Measurements from ENCODE around the gene DPP4. TPM values are rescaled to one million over a fixed set of nuclear protein-coding genes. Genes with fewer than 3 reads are reported as not detected.

DPP4 gene
- total RNA-seq, 1 experiment from 2014 or later, result 23.3 TPM

DNA sequence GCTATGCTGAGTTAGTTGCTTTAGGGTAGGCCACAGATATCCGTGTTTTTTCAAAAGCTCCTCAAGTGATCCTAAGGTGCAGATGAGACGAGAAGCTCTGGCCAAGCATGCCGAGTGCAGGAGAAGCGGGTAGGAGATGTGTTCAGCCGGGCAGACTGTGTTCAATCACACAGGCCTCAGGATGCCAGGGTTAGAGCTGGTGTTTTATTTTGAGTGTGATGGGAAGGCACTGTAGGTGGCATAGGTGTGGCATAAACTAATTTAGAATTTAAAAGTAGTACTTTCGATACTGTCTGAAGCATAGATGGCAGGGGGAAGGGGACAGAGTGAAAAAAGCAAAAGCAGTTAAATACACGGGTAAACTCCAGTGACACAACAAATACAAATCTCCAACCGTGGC is 30.9 kb downstream of the DPP4 start:
- Histone ChIP-seq H3K9me2 (replicated peaks; ENCODE audit: low read length) (no peaks in the 10 kb centered on the region), H3K27me3 (ENCODE audit: low read length) (no peaks in the 10 kb centered on the region), H3K4me3 (ENCODE audit: low read length) (no peak overlapping the region), H3K79me2 (ENCODE audit: low read length) (no peaks in the 10 kb centered on the region), H3K36me3 (ENCODE audit: low read depth, low read length) (no peaks in the 10 kb centered on the region), H2AFZ (ENCODE audit: low read length) (no peak overlapping the region), H3K9ac (ENCODE audit: low read length) (no peak overlapping the region), H3K4me1 (ENCODE audit: insufficient read depth, low read length) (peaks cover 7% of the 10 kb centered on the region; the same call in 1 of the 2 replicates), H3F3A (ENCODE audit: low read length, unreplicated experiment) (no peaks in the 10 kb centered on the region), H3K9me3 (ENCODE audit: low read length) (no peaks in the 10 kb centered on the region), H3K27ac (ENCODE audit: low read length) (no peak overlapping the region), H4K20me1 (ENCODE audit: low read length) (no peaks in the 10 kb centered on the region), H3K4me2 (ENCODE audit: low read length) (no peak overlapping the region)
- BruUV-seq (replicated peaks), result no TSS peak
- intact Hi-C loops (cut with micrococcal nuclease), result no loop called here
- TF ChIP-seq EZH2 (IDR thresholded peaks at IDR 0.05; ENCODE audit: low read length, unreplicated experiment), result no peak
- TF ChIP-seq EZH2phosphoT487 (IDR thresholded peaks at IDR 0.05; ENCODE audit: borderline replicate concordance, low read length), result no peak
- TF ChIP-seq, protein P1, sequence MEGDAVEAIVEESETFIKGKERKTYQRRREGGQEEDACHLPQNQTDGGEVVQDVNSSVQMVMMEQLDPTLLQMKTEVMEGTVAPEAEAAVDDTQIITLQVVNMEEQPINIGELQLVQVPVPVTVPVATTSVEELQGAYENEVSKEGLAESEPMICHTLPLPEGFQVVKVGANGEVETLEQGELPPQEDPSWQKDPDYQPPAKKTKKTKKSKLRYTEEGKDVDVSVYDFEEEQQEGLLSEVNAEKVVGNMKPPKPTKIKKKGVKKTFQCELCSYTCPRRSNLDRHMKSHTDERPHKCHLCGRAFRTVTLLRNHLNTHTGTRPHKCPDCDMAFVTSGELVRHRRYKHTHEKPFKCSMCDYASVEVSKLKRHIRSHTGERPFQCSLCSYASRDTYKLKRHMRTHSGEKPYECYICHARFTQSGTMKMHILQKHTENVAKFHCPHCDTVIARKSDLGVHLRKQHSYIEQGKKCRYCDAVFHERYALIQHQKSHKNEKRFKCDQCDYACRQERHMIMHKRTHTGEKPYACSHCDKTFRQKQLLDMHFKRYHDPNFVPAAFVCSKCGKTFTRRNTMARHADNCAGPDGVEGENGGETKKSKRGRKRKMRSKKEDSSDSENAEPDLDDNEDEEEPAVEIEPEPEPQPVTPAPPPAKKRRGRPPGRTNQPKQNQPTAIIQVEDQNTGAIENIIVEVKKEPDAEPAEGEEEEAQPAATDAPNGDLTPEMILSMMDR (conservative IDR thresholded peaks at IDR 0.05; ENCODE audit: low read depth, low read length), result no peak
- CTCF ChIA-PET, result no interaction called here
- DNase-seq (no peak), ATAC-seq (no peak)
- POLR2A ChIA-PET (ENCODE audit: unreplicated experiment), result no interaction called here

DNA sequence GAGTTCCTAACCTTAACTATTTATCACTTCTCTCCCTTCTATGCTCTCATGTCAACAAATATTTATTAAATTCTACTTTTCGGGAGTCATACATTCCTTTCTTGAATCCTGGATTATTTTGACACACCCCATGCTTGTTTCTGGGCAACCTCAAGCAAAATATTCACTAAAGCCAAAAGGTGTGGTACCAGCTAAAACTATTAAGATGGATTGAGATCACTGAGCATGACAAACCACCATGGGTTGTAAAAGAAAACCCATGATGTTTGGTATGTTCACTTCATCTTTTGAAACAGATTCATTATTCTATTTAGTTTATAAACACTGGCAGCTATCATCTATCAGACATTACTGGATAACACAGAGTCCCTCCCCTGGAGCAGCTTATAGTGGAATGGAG is 32.5 kb downstream of the DPP4 start:
- no peak overlapping the region for H3K9ac ChIP-seq (ENCODE audit: low read length)
- no peaks in the 10 kb centered on the region for H3F3A ChIP-seq (ENCODE audit: low read length, unreplicated experiment)
- no peak overlapping the region for H3K4me2 ChIP-seq (ENCODE audit: low read length)
- H3K27me3 ChIP-seq (ENCODE audit: low read length), result no peaks in the 10 kb centered on the region
- H2AFZ ChIP-seq (ENCODE audit: low read length), result no peak overlapping the region
- no peaks in the 10 kb centered on the region for H3K9me3 ChIP-seq (ENCODE audit: low read length)
- no TSS peak for BruUV-seq (replicated peaks)
- no peaks in the 10 kb centered on the region for H3K79me2 ChIP-seq (ENCODE audit: low read length)
- no peaks in the 10 kb centered on the region for H3K36me3 ChIP-seq (ENCODE audit: low read depth, low read length)
- H3K4me1 ChIP-seq (ENCODE audit: insufficient read depth, low read length), result peaks cover 7% of the 10 kb centered on the region; the same call in 1 of the 2 replicates
- ChIA-PET CTCF (no interaction called here), POLR2A (ENCODE audit: unreplicated experiment) (interaction anchor here (0.5 kb wide), 1 partner anchor 10 kb away, joined by 4 read pairs; no protein-coding TSS in a partner anchor)
- DNase-seq, result no peak
- intact Hi-C loops (cut with micrococcal nuclease), result no loop called here
- TF ChIP-seq EZH2phosphoT487 (IDR thresholded peaks at IDR 0.05; ENCODE audit: borderline replicate concordance, low read length), result no peak
- TF ChIP-seq, protein P1 (conservative IDR thresholded peaks at IDR 0.05; ENCODE audit: low read depth, low read length), result no peak
- TF ChIP-seq EZH2 (IDR thresholded peaks at IDR 0.05; ENCODE audit: low read length, unreplicated experiment), result no peak
- no peaks in the 10 kb centered on the region for H4K20me1 ChIP-seq (ENCODE audit: low read length)
- no peak; the same call in 1 of the 2 replicates for ATAC-seq
- H3K4me3 ChIP-seq (ENCODE audit: low read length), result no peak overlapping the region
- no peak overlapping the region for H3K27ac ChIP-seq (ENCODE audit: low read length)
- H3K9me2 ChIP-seq (replicated peaks; ENCODE audit: low read length), result no peaks in the 10 kb centered on the region

DNA sequence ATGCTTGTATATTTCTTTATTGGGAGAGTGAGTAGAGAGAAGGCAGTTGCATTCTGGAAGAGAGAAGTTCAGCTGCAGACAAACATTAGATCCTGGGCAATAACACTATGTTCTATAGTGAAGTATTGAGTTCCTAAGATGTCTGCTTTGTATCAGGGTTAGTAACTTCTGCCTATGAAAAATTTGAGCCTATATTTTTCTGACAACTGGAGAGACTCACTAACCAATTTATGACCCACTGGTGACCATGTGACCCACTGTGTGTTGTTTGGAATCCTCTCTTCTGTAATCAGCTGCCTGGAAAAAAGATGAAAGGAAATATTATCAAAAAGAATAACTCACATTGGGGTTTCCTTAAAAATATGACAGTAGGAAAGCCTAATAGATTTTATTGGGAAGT is 35.3 kb downstream of the DPP4 start:
- Histone ChIP-seq H3K9ac (ENCODE audit: low read length) (no peak overlapping the region), H3F3A (ENCODE audit: low read length, unreplicated experiment) (no peaks in the 10 kb centered on the region), H3K9me3 (ENCODE audit: low read length) (no peaks in the 10 kb centered on the region), H3K27me3 (ENCODE audit: low read length) (no peaks in the 10 kb centered on the region), H3K4me1 (ENCODE audit: insufficient read depth, low read length) (no peaks in the 10 kb centered on the region), H4K20me1 (ENCODE audit: low read length) (no peaks in the 10 kb centered on the region), H3K4me3 (ENCODE audit: low read length) (no peak overlapping the region), H3K27ac (ENCODE audit: low read length) (no peak overlapping the region), H3K79me2 (ENCODE audit: low read length) (no peaks in the 10 kb centered on the region), H3K4me2 (ENCODE audit: low read length) (no peak overlapping the region), H2AFZ (ENCODE audit: low read length) (no peak overlapping the region), H3K9me2 (replicated peaks; ENCODE audit: low read length) (no peaks in the 10 kb centered on the region), H3K36me3 (ENCODE audit: low read depth, low read length) (no peaks in the 10 kb centered on the region)
- BruUV-seq (replicated peaks), result no TSS peak
- ATAC-seq (no peak), DNase-seq (no peak)
- intact Hi-C loops (cut with micrococcal nuclease), result no loop called here
- TF ChIP-seq EZH2phosphoT487 (IDR thresholded peaks at IDR 0.05; ENCODE audit: borderline replicate concordance, low read length) (no peak), EZH2 (IDR thresholded peaks at IDR 0.05; ENCODE audit: low read length, unreplicated experiment) (no peak)
- TF ChIP-seq, protein P1 (conservative IDR thresholded peaks at IDR 0.05; ENCODE audit: low read depth, low read length), result no peak
- ChIA-PET CTCF (no interaction called here), POLR2A (ENCODE audit: unreplicated experiment) (no interaction called here)

Measured in PC-3 (cell line).